ENCODE data around the gene DMRTB1. TPM values are rescaled to one million over a fixed set of nuclear protein-coding genes. Genes with fewer than 3 reads are reported as not detected.

Gene DMRTB1
- total RNA-seq, 1 donor from 2014 or later, result not detected

GRCh38 chr1:53417074-53417511 is 42.1 kb upstream of the DMRTB1 start:
- no peak for DNase-seq (ENCODE audit: low spot score)
- TF ChIP-seq EZH2 (IDR thresholded peaks at IDR 0.05) (no peak), EZH2phosphoT487 (IDR thresholded peaks at IDR 0.05) (no peak), CTCF (IDR thresholded peaks at IDR 0.05) (no peak)
- Mint-ChIP-seq H3K4me3 (no peak overlapping the region), H3K27me3 (ENCODE audit: insufficient read depth, low read depth) (peaks cover 6% of the 10 kb centered on the region), H3K4me1 (peaks cover 24% of the 10 kb centered on the region), H3K36me3 (no peaks in the 10 kb centered on the region), H3K9me3 (no peaks in the 10 kb centered on the region), H3K27ac (no peak overlapping the region)
- Histone ChIP-seq H3K27ac (no peak overlapping the region), H3K79me2 (ENCODE audit: low read depth) (no peaks in the 10 kb centered on the region), H3K4me1 (no peaks in the 10 kb centered on the region), H4K20me1 (ENCODE audit: low read depth) (no peaks in the 10 kb centered on the region), H3F3A (ENCODE audit: low read depth) (no peaks in the 10 kb centered on the region), H3K36me3 (no peaks in the 10 kb centered on the region), H3K4me2 (no peak overlapping the region), H3K9me3 (ENCODE audit: low read depth) (no peaks in the 10 kb centered on the region), H3K4me3 (no peak overlapping the region), H3K27me3 (no peaks in the 10 kb centered on the region), H2AFZ (replicated peaks) (no peak overlapping the region), H3K9ac (no peak overlapping the region)

- Histone ChIP-seq H3K27me3 (no peaks in the 10 kb centered on the region), H3K9ac (no peak overlapping the region), H3K9me3 (ENCODE audit: low read depth) (no peaks in the 10 kb centered on the region), H3K79me2 (ENCODE audit: low read depth) (no peaks in the 10 kb centered on the region), H2AFZ (replicated peaks) (no peak overlapping the region), H4K20me1 (ENCODE audit: low read depth) (no peaks in the 10 kb centered on the region), H3K4me3 (no peak overlapping the region), H3K4me1 (no peaks in the 10 kb centered on the region), H3K27ac (no peak overlapping the region), H3K4me2 (no peak overlapping the region), H3K36me3 (no peaks in the 10 kb centered on the region), H3F3A (ENCODE audit: low read depth) (no peaks in the 10 kb centered on the region)
- Mint-ChIP-seq H3K4me3 (no peak overlapping the region), H3K4me1 (peaks cover 9% of the 10 kb centered on the region), H3K9me3 (no peaks in the 10 kb centered on the region), H3K27me3 (ENCODE audit: insufficient read depth, low read depth) (peaks cover 6% of the 10 kb centered on the region), H3K36me3 (no peaks in the 10 kb centered on the region), H3K27ac (no peak overlapping the region)
- DNase-seq (ENCODE audit: low spot score), result no peak
- TF ChIP-seq EZH2phosphoT487 (IDR thresholded peaks at IDR 0.05) (no peak), EZH2 (IDR thresholded peaks at IDR 0.05) (no peak), CTCF (IDR thresholded peaks at IDR 0.05) (no peak)
Measured at GRCh38 chr1:53419034-53419433, 40.2 kb upstream of the DMRTB1 start.

GRCh38 chr1:53420341-53420740 is 38.9 kb upstream of the DMRTB1 start:
- H4K20me1 ChIP-seq (ENCODE audit: low read depth), result no peaks in the 10 kb centered on the region
- H3K27ac Mint-ChIP-seq, result no peak overlapping the region
- H3K27me3 Mint-ChIP-seq (ENCODE audit: insufficient read depth, low read depth), result peaks cover 6% of the 10 kb centered on the region
- no peaks in the 10 kb centered on the region for H3K79me2 ChIP-seq (ENCODE audit: low read depth)
- TF ChIP-seq EZH2phosphoT487 (IDR thresholded peaks at IDR 0.05) (no peak), CTCF (IDR thresholded peaks at IDR 0.05) (no peak), EZH2 (IDR thresholded peaks at IDR 0.05) (no peak)
- no peak overlapping the region for H2AFZ ChIP-seq (replicated peaks)
- H3K4me1 ChIP-seq, result no peaks in the 10 kb centered on the region
- H3K4me2 ChIP-seq, result no peak overlapping the region
- H3K4me3 ChIP-seq, result no peak overlapping the region
- H3K36me3 Mint-ChIP-seq, result no peaks in the 10 kb centered on the region
- H3K4me1 Mint-ChIP-seq, result peaks cover 8% of the 10 kb centered on the region
- no peak overlapping the region for H3K9ac ChIP-seq
- no peaks in the 10 kb centered on the region for H3K9me3 ChIP-seq (ENCODE audit: low read depth)
- DNase-seq (ENCODE audit: low spot score), result no peak
- H3K27ac ChIP-seq, result no peak overlapping the region
- H3K27me3 ChIP-seq, result no peaks in the 10 kb centered on the region
- H3K9me3 Mint-ChIP-seq, result no peaks in the 10 kb centered on the region
- H3K36me3 ChIP-seq, result no peaks in the 10 kb centered on the region
- no peak overlapping the region for H3K4me3 Mint-ChIP-seq
- no peaks in the 10 kb centered on the region for H3F3A ChIP-seq (ENCODE audit: low read depth)

Measured in neural progenitor cell (in vitro differentiated cells).